H9 (cell line): ENCODE data around the gene RSPO1. TPM values are rescaled to one million over a fixed set of nuclear protein-coding genes. Genes with fewer than 3 reads are reported as not detected.

Experiments used
- DNase-seq: peaks from one replicate; pipeline ENCODE4 v3.0.0-alpha.2; 2017
- H2AFZ ChIP-seq: one replicate; pipeline ENCODE4 v1.6.1; 2013; ENCODE audit warnings: mild to moderate bottlenecking, low read length, control low read depth, moderate library complexity
- H2AK5ac ChIP-seq: 2 replicates; pipeline ENCODE4 v1.6.1; 2013; ENCODE audit warnings: low read length, control low read depth, mixed read lengths; ENCODE audit not compliant: insufficient read length
- H2BK120ac ChIP-seq: one replicate; pipeline ENCODE4 v1.6.1; 2013; ENCODE audit warnings: low read depth, mild to moderate bottlenecking, low read length, control low read depth, inconsistent platforms; ENCODE audit not compliant: poor library complexity, severe bottlenecking
- H2BK12ac ChIP-seq: 2 replicates; pipeline ENCODE4 v1.6.1; 2013; ENCODE audit warnings: low read length, control low read depth, mixed read lengths, low read depth; ENCODE audit not compliant: insufficient read length
- H2BK15ac ChIP-seq: 2 replicates; pipeline ENCODE4 v1.6.1; 2013; ENCODE audit warnings: low read depth, low read length, control low read depth
- H2BK20ac ChIP-seq: one replicate; pipeline ENCODE4 v1.6.1; 2013; ENCODE audit warnings: low read depth, mild to moderate bottlenecking, low read length, control low read depth, inconsistent platforms; ENCODE audit not compliant: poor library complexity, severe bottlenecking
- H2BK5ac ChIP-seq: 2 replicates; pipeline ENCODE4 v1.6.1; 2013; ENCODE audit warnings: low read length, control low read depth, mixed read lengths; ENCODE audit not compliant: insufficient read length
- H3K14ac ChIP-seq: 2 replicates; pipeline ENCODE4 v1.6.1; 2013; ENCODE audit warnings: low read length, control low read depth; ENCODE audit not compliant: insufficient read depth
- H3K18ac ChIP-seq: 2 replicates; pipeline ENCODE4 v1.6.1; 2013; ENCODE audit warnings: low read depth, mild to moderate bottlenecking, mixed read lengths, low read length, control low read depth; ENCODE audit not compliant: insufficient read length
- H3K23ac ChIP-seq: 2 replicates; pipeline ENCODE4 v1.6.1; 2013; ENCODE audit warnings: low read length, control low read depth, mixed read lengths, low read depth; ENCODE audit not compliant: insufficient read length
- H3K23me2 ChIP-seq: 2 replicates; pipeline ENCODE4 v1.6.1; 2013; ENCODE audit warnings: low read depth, mild to moderate bottlenecking, mixed read lengths, low read length, control low read depth; ENCODE audit not compliant: insufficient read length, poor library complexity, severe bottlenecking
- H3K27ac ChIP-seq: 2 replicates; pipeline ENCODE4 v1.5.1; 2013; ENCODE audit warnings: low read length, control low read depth, mixed read lengths, low read depth; ENCODE audit not compliant: insufficient read length
- H3K27me3 ChIP-seq: 2 replicates; pipeline ENCODE4 v1.6.1; 2013; ENCODE audit warnings: low read length, control low read depth, inconsistent platforms; ENCODE audit not compliant: insufficient read depth
- H3K4ac ChIP-seq: 2 replicates; pipeline ENCODE4 v1.6.1; 2013; ENCODE audit warnings: low read depth, mild to moderate bottlenecking, control low read depth, inconsistent platforms, low read length, moderate library complexity
- H3K4me1 ChIP-seq: 2 replicates; pipeline ENCODE4 v1.6.1; 2013; ENCODE audit warnings: low read length, control low read depth, inconsistent platforms; ENCODE audit not compliant: insufficient read depth
- H3K4me2 ChIP-seq: 2 replicates; pipeline ENCODE4 v1.6.1; 2013; ENCODE audit warnings: low read length, control low read depth, mixed read lengths; ENCODE audit not compliant: insufficient read length, insufficient read depth
- H3K56ac ChIP-seq: 2 replicates; pipeline ENCODE4 v1.6.1; 2013; ENCODE audit warnings: low read depth, mild to moderate bottlenecking, mixed read lengths, low read length, control low read depth; ENCODE audit not compliant: insufficient read length
- H3K79me1 ChIP-seq: 2 replicates; pipeline ENCODE4 v1.6.1; 2013; ENCODE audit warnings: low read depth, mild to moderate bottlenecking, moderate library complexity, low read length, control low read depth, inconsistent platforms; ENCODE audit not compliant: insufficient read depth, poor library complexity, severe bottlenecking
- H3K79me2 ChIP-seq: 2 replicates; pipeline ENCODE4 v1.6.1; 2013; ENCODE audit warnings: low read length, control low read depth, inconsistent platforms; ENCODE audit not compliant: insufficient read depth
- H3K9ac ChIP-seq: 2 replicates; pipeline ENCODE4 v1.6.1; 2013; ENCODE audit warnings: low read length, control low read depth, mixed read lengths; ENCODE audit not compliant: insufficient read length; ENCODE audit errors: extremely low read depth
- H3K9me3 ChIP-seq: one replicate; pipeline ENCODE4 v1.6.1; 2013; ENCODE audit warnings: low read depth, low read length, inconsistent platforms; ENCODE audit not compliant: control insufficient read depth
- H3T11ph ChIP-seq: one replicate; pipeline ENCODE4 v1.6.1; 2013; ENCODE audit warnings: mild to moderate bottlenecking, low read length, control low read depth, inconsistent platforms
- H4K20me1 ChIP-seq: one replicate; pipeline ENCODE4 v1.6.1; 2013; ENCODE audit not compliant: control insufficient read depth, insufficient read length, insufficient read depth
- H4K5ac ChIP-seq: 2 replicates; pipeline ENCODE4 v1.6.1; 2013; ENCODE audit warnings: low read depth, mild to moderate bottlenecking, mixed read lengths, low read length, control low read depth; ENCODE audit not compliant: insufficient read length
- H4K8ac ChIP-seq: replicated peaks from 2 replicates; pipeline ENCODE4 v1.6.1; 2013; ENCODE audit warnings: low read length, control low read depth, mixed read lengths, low read depth; ENCODE audit not compliant: insufficient read length
- H4K91ac ChIP-seq: 2 replicates; pipeline ENCODE4 v1.6.1; 2013; ENCODE audit warnings: low read depth, mild to moderate bottlenecking, moderate library complexity, mixed read lengths, low read length, control low read depth; ENCODE audit not compliant: insufficient read length
- H3K27ac Mint-ChIP-seq, 3 experiments: 2 replicates in 2 of 3; 3 replicates in 1 of 3; pipeline ENCODE4 v1.8.0; 2020 to 2021; ENCODE audit warnings: mixed read lengths in 3 of 3, mild to moderate bottlenecking in 1 of 3, moderate library complexity in 1 of 3
- H3K27me3 Mint-ChIP-seq: 2 replicates; pipeline ENCODE4 v1.8.0; 2021; ENCODE audit warnings: low read depth, mild to moderate bottlenecking, moderate library complexity, mixed read lengths
- H3K36me3 Mint-ChIP-seq, 3 experiments: 2 replicates in 2 of 3; 3 replicates in 1 of 3; pipeline ENCODE4 v1.8.0; 2020 to 2021; ENCODE audit warnings: low read depth in 3 of 3, mixed read lengths in 3 of 3; ENCODE audit not compliant: insufficient read depth in 1 of 3
- H3K4me1 Mint-ChIP-seq, 2 experiments: 2 replicates each; pipeline ENCODE4 v1.8.0; 2020; ENCODE audit warnings: mixed read lengths in 2 of 2
- H3K4me3 Mint-ChIP-seq, 2 experiments: 2 replicates in 1 of 2; 3 replicates in 1 of 2; pipeline ENCODE4 v1.8.0; 2020 to 2021; ENCODE audit warnings: mild to moderate bottlenecking in 2 of 2, mixed read lengths in 2 of 2, moderate library complexity in 1 of 2
- H3K9me3 Mint-ChIP-seq, 2 experiments: 2 replicates in 1 of 2; 3 replicates in 1 of 2; pipeline ENCODE4 v1.8.0; 2020; ENCODE audit warnings: mild to moderate bottlenecking in 2 of 2, mixed read lengths in 2 of 2, moderate library complexity in 1 of 2
- CTCF ChIP-seq: fragments of 200-600 bp; sonication (generic); conservative IDR thresholded peaks from 3 replicates; pipeline ENCODE4 v1.8.0; 2021; ENCODE audit warnings: antibody characterized with exemption, mild to moderate bottlenecking
- total RNA-seq: library from RNA; stranded (reverse); gene quantifications from 2 replicates; pipeline ENCODE4 v1.2.1, GENCODE V29; 2021

Gene RSPO1
- total RNA-seq, 1 experiment from 2014 or later = 0.35 TPM

GRCh38 chr1:37564892-37565291, 69.8 kb downstream of the RSPO1 start:
- no peaks in the 10 kb centered on the region for H3K9me3 ChIP-seq
- Mint-ChIP-seq H3K4me3 (no peak overlapping the region), H3K27ac (no peak overlapping the region), H3K9me3 (no peaks in the 10 kb centered on the region), H3K27me3 (no peaks in the 10 kb centered on the region), H3K4me1 (no peaks in the 10 kb centered on the region), H3K36me3 (peaks cover 28 to 66% (median 55%) of the 10 kb centered on the region in 3 experiments; a peak in 6 of 7 replicates)
- H3K79me2 ChIP-seq = no peaks in the 10 kb centered on the region
- no peaks in the 10 kb centered on the region for H3K27me3 ChIP-seq
- no peak overlapping the region for H3K18ac ChIP-seq
- H3K9ac ChIP-seq = no peak overlapping the region
- no peak overlapping the region for H2BK20ac ChIP-seq
- no peak overlapping the region for H4K5ac ChIP-seq
- no peaks in the 10 kb centered on the region for H3K23me2 ChIP-seq
- H4K91ac ChIP-seq = no peak overlapping the region
- H3K4me2 ChIP-seq = no peak overlapping the region
- H2AFZ ChIP-seq = no peak overlapping the region
- no peaks in the 10 kb centered on the region for H3K79me1 ChIP-seq
- no peak overlapping the region for H3K4ac ChIP-seq
- no peak overlapping the region for H3K14ac ChIP-seq
- H3K23ac ChIP-seq = no peak overlapping the region
- H2BK15ac ChIP-seq = no peak overlapping the region
- no peak overlapping the region for H3K27ac ChIP-seq
- H3K4me1 ChIP-seq = no peaks in the 10 kb centered on the region
- TF ChIP-seq CTCF = no peak
- no peaks in the 10 kb centered on the region for H4K20me1 ChIP-seq
- H2AK5ac ChIP-seq = no peak overlapping the region
- no peak overlapping the region for H2BK120ac ChIP-seq
- no peak overlapping the region for H3K56ac ChIP-seq
- H2BK12ac ChIP-seq = no peak overlapping the region
- H4K8ac ChIP-seq = no peak overlapping the region
- DNase-seq = no peak
- no peak overlapping the region for H3T11ph ChIP-seq
- no peak overlapping the region for H2BK5ac ChIP-seq
